HG03196 (cell line): Measurements from ENCODE around the gene SLC46A2.

Source experiments
- ATAC-seq: cut with Tn5 transposase; IDR thresholded peaks from one replicate; pipeline ENCODE4 v1.9.1; 2021; ENCODE audit not compliant: unreplicated experiment

SLC46A2 gene

GRCh38 chr9:112833081-112833480, 57.6 kb downstream of the SLC46A2 start:
- ATAC-seq: no peak

- no peak for ATAC-seq
These were observed 58.7 kb downstream of the SLC46A2 start for GRCh38 chr9:112831969-112832368.

GRCh38 chr9:112831281-112831851, 59.3 kb downstream of the SLC46A2 start:
- no peak for ATAC-seq
